ENCODE data around the gene MRPL38. TPM values are rescaled to one million over a fixed set of nuclear protein-coding genes. Genes with fewer than 3 reads are reported as not detected.
"Not testable (repeated sequence)": the region's sequence is repeated elsewhere in the genome, so short reads cannot be mapped to it uniquely, and the experiment has no call there.

MRPL38 gene
- total RNA-seq, 2 donors from 2014 or later: 101 to 105 TPM

GRCh38 chr17:75855310-75856061 is 49.2 kb downstream of the MRPL38 start, which contains the start of gene WBP2:
TSS of gene WBP2 (minus strand) at chr17:75855335. CDS start at chr17:75855297, 38 bp downstream.
- H3K9me3 Mint-ChIP-seq: no peaks in the 10 kb centered on the region
- no peaks in the 10 kb centered on the region for H3K36me3 Mint-ChIP-seq
- H3K27ac Mint-ChIP-seq: peak within 1 kb of the TSS in 1 of 2 donors; percentile 93
- peak; percentile 94 to 98 for DNase-seq (ENCODE audit: low spot score in 2 of 2)
- ATAC-seq: peak; percentile 91 to 92

- no peak overlapping the region for H3K27ac Mint-ChIP-seq
- ATAC-seq (peak in 1 of 2 donors; percentile 3), DNase-seq (ENCODE audit: low spot score in 2 of 2) (no peak)
- no peaks in the 10 kb centered on the region for H3K9me3 Mint-ChIP-seq
- H3K36me3 Mint-ChIP-seq: no peaks in the 10 kb centered on the region
Measured at GRCh38 chr17:75854881-75855309, 49.8 kb downstream of the MRPL38 start.

GRCh38 chr17:75854101-75854748 is 50.5 kb downstream of the MRPL38 start:
- Mint-ChIP-seq H3K9me3 (no peaks in the 10 kb centered on the region), H3K36me3 (no peaks in the 10 kb centered on the region), H3K27ac (no peak overlapping the region)
- ATAC-seq: no peak
- no peak for DNase-seq (ENCODE audit: low spot score in 2 of 2)

GRCh38 chr17:75853433-75853832 is 51.3 kb downstream of the MRPL38 start:
- Mint-ChIP-seq H3K36me3 (no peaks in the 10 kb centered on the region), H3K27ac (no peak overlapping the region), H3K9me3 (no peaks in the 10 kb centered on the region)
- DNase-seq (ENCODE audit: low spot score in 2 of 2) (no peak), ATAC-seq (no peak)

GRCh38 chr17:75851693-75851991 is 53.0 kb downstream of the MRPL38 start:
- peak overlapping the region in 1 of 2 donors; percentile 9 for H3K27ac Mint-ChIP-seq
- ATAC-seq; DNase-seq (ENCODE audit: low spot score in 2 of 2); H3K36me3 Mint-ChIP-seq; H3K9me3 Mint-ChIP-seq: not testable (repeated sequence)

- peak overlapping the region in 1 of 2 donors; percentile 9 for H3K27ac Mint-ChIP-seq
- no peak for ATAC-seq
Measured at GRCh38 chr17:75850928-75851692, 53.6 kb downstream of the MRPL38 start.

GRCh38 chr17:75849724-75850123 is 55.0 kb downstream of the MRPL38 start:
- ATAC-seq: no peak
- Mint-ChIP-seq H3K9me3 (no peaks in the 10 kb centered on the region), H3K36me3 (no peaks in the 10 kb centered on the region), H3K27ac (peak overlapping the region in 1 of 2 donors; percentile 41)
- no peak for DNase-seq (ENCODE audit: low spot score in 2 of 2)

More at GRCh38 chr17:75850928-75851692, 53.6 kb downstream of the MRPL38 start:
- DNase-seq (ENCODE audit: low spot score in 2 of 2): no peak
- no peaks in the 10 kb centered on the region for H3K9me3 Mint-ChIP-seq
- no peaks in the 10 kb centered on the region for H3K36me3 Mint-ChIP-seq

- Mint-ChIP-seq H3K9me3 (no peaks in the 10 kb centered on the region), H3K36me3 (no peaks in the 10 kb centered on the region), H3K27ac (peak overlapping the region in 1 of 2 donors; percentile 41)
- DNase-seq (ENCODE audit: low spot score in 2 of 2) (no peak), ATAC-seq (no peak)
Measured at GRCh38 chr17:75849279-75849646, 55.4 kb downstream of the MRPL38 start.

Other genes starting within 250 kb of the MRPL38 start
- 10 to 100 TPM; 35.1 to 47.4 TPM for gene RECQL5, start 237.7 kb downstream of the MRPL38 start, total RNA-seq
- gene SAP30BP, start 237.5 kb downstream of the MRPL38 start, total RNA-seq: 10 to 100 TPM; 76.3 to 78.8 TPM
- 1 to 10 TPM in 1 of 2 donors, under 1 TPM in 1; 0.76 to 1.1 TPM for gene ITGB4, start 183.4 kb downstream of the MRPL38 start, total RNA-seq
- 10 to 100 TPM; 54.7 to 74.8 TPM for gene GALK1, start 139.7 kb downstream of the MRPL38 start, total RNA-seq
- 10 to 100 TPM; 15.3 to 29.3 TPM for gene UNK, start 120.1 kb downstream of the MRPL38 start, total RNA-seq
- gene UNC13D, start 60.5 kb downstream of the MRPL38 start, total RNA-seq: 100 to 1,000 TPM; 128 to 143 TPM
- 100 to 1,000 TPM in 1 of 2 donors, 10 to 100 TPM in 1; 78.2 to 144 TPM for gene WBP2, start 49.5 kb downstream of the MRPL38 start, total RNA-seq
- 10 to 100 TPM; 11.5 to 26.2 TPM for gene TRIM47, start 26.3 kb downstream of the MRPL38 start, total RNA-seq
- gene TRIM65, start 7.9 kb downstream of the MRPL38 start, total RNA-seq: 10 to 100 TPM; 16.2 to 31.9 TPM
- 10 to 100 TPM; 13.3 to 20.6 TPM for gene FBF1, start 36.2 kb upstream of the MRPL38 start, total RNA-seq
- 10 to 100 TPM; 31.3 to 42.1 TPM for gene ACOX1, start 74.3 kb upstream of the MRPL38 start, total RNA-seq
- 10 to 100 TPM; 13.4 to 20.5 TPM for gene TEN1, start 74.4 kb upstream of the MRPL38 start, total RNA-seq
- gene CDK3, start 96.0 kb upstream of the MRPL38 start, total RNA-seq: 1 to 10 TPM; 6.9 to 8.3 TPM
- 1 to 10 TPM in 1 of 2 donors, under 1 TPM in 1; 0.34 to 1.5 TPM for gene EVPL, start 122.4 kb upstream of the MRPL38 start, total RNA-seq
- gene SRP68, start 167.6 kb upstream of the MRPL38 start, total RNA-seq: 100 to 1,000 TPM in 1 of 2 donors, 10 to 100 TPM in 1; 78.8 to 162 TPM
- 10 to 100 TPM in 1 of 2 donors, 1 to 10 TPM in 1; 6.2 to 14.6 TPM for gene GALR2, start 169.9 kb upstream of the MRPL38 start, total RNA-seq
- 10 to 100 TPM in 1 of 2 donors, 1 to 10 TPM in 1; 6.8 to 15.7 TPM for gene ZACN, start 174.3 kb upstream of the MRPL38 start, total RNA-seq
- 10 to 100 TPM; 85.0 to 91.9 TPM for gene EXOC7, start 198.9 kb upstream of the MRPL38 start, total RNA-seq
- gene FOXJ1, start 236.4 kb upstream of the MRPL38 start, total RNA-seq: under 1 TPM; 0.46 to 0.56 TPM

All from activated naive CD4-positive, alpha-beta T cell treated with anti-CD3 and anti-CD28 coated beads, Interleukin-2, amount 50 U/mL, for 72 hours (primary cell).